ENCODE results near the gene TSPEAR. TPM values are rescaled to one million over a fixed set of nuclear protein-coding genes. Genes with fewer than 3 reads are reported as not detected.

The TSPEAR gene
- total and polyA plus RNA-seq, 2 of the 13 experiments (the other 11 are each of a cell fraction or from before 2014, with no cell fraction given) = 0.07 to 0.32 TPM

DNA sequence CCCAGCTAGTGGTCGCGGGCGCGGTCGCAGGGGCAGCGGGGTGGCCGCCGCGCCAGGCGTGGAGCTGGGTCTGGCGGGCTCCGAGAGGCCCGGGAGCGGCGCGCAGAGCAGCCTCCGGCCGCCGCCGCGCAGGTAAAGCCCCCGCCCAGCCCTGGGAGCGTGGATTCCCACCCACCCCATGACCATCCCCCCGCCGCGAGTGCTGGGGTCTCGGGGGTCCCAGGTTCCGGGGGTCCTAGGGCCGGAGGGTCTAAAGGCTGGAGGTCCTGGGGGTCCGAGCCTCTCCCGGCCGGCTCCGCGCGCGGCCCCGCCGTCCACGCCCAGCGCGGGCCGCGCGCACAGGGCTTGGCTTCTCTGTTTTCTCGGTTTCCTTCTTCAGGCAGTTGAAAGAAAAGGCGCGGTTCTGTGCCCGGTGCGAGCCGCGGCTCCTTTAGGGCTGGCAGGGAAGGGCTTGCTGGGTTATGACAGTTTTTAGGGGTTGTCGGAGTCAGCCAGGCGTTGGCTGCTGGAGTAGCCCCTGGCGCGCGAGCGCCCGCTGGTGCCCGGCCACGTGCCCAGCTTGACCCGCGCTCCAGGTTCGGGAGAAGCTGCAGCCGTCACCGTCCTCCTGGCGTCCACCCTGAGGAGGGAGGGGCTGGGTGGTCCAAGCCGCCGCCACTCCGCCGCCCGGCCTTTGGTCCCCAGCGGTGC, 255.7 kb downstream of the TSPEAR start (continued):
- TF ChIP-seq, protein P1, sequence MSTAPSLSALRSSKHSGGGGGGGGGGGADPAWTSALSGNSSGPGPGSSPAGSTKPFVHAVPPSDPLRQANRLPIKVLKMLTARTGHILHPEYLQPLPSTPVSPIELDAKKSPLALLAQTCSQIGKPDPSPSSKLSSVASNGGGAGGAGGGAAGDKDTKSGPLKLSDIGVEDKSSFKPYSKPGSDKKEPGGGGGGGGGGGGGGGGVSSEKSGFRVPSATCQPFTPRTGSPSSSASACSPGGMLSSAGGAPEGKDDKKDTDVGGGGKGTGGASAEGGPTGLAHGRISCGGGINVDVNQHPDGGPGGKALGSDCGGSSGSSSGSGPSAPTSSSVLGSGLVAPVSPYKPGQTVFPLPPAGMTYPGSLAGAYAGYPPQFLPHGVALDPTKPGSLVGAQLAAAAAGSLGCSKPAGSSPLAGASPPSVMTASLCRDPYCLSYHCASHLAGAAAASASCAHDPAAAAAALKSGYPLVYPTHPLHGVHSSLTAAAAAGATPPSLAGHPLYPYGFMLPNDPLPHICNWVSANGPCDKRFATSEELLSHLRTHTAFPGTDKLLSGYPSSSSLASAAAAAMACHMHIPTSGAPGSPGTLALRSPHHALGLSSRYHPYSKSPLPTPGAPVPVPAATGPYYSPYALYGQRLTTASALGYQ (CRISPR knock-in tag; IDR thresholded peaks at IDR 0.05) = no peak
- TF ChIP-seq, protein P2, sequence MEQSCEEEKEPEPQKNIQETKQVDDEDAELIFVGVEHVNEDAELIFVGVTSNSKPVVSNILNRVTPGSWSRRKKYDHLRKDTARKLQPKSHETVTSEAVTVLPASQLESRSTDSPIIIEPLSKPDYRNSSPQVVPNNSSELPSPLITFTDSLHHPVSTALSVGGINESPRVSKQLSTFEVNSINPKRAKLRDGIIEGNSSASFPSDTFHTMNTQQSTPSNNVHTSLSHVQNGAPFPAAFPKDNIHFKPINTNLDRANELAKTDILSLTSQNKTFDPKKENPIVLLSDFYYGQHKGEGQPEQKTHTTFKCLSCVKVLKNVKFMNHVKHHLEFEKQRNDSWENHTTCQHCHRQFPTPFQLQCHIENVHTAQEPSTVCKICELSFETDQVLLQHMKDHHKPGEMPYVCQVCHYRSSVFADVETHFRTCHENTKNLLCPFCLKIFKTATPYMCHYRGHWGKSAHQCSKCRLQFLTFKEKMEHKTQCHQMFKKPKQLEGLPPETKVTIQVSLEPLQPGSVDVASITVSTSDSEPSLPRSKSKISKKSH (CRISPR knock-in tag; IDR thresholded peaks at IDR 0.05; ENCODE audit: borderline replicate concordance) = no peak
- TF ChIP-seq, protein P3, sequence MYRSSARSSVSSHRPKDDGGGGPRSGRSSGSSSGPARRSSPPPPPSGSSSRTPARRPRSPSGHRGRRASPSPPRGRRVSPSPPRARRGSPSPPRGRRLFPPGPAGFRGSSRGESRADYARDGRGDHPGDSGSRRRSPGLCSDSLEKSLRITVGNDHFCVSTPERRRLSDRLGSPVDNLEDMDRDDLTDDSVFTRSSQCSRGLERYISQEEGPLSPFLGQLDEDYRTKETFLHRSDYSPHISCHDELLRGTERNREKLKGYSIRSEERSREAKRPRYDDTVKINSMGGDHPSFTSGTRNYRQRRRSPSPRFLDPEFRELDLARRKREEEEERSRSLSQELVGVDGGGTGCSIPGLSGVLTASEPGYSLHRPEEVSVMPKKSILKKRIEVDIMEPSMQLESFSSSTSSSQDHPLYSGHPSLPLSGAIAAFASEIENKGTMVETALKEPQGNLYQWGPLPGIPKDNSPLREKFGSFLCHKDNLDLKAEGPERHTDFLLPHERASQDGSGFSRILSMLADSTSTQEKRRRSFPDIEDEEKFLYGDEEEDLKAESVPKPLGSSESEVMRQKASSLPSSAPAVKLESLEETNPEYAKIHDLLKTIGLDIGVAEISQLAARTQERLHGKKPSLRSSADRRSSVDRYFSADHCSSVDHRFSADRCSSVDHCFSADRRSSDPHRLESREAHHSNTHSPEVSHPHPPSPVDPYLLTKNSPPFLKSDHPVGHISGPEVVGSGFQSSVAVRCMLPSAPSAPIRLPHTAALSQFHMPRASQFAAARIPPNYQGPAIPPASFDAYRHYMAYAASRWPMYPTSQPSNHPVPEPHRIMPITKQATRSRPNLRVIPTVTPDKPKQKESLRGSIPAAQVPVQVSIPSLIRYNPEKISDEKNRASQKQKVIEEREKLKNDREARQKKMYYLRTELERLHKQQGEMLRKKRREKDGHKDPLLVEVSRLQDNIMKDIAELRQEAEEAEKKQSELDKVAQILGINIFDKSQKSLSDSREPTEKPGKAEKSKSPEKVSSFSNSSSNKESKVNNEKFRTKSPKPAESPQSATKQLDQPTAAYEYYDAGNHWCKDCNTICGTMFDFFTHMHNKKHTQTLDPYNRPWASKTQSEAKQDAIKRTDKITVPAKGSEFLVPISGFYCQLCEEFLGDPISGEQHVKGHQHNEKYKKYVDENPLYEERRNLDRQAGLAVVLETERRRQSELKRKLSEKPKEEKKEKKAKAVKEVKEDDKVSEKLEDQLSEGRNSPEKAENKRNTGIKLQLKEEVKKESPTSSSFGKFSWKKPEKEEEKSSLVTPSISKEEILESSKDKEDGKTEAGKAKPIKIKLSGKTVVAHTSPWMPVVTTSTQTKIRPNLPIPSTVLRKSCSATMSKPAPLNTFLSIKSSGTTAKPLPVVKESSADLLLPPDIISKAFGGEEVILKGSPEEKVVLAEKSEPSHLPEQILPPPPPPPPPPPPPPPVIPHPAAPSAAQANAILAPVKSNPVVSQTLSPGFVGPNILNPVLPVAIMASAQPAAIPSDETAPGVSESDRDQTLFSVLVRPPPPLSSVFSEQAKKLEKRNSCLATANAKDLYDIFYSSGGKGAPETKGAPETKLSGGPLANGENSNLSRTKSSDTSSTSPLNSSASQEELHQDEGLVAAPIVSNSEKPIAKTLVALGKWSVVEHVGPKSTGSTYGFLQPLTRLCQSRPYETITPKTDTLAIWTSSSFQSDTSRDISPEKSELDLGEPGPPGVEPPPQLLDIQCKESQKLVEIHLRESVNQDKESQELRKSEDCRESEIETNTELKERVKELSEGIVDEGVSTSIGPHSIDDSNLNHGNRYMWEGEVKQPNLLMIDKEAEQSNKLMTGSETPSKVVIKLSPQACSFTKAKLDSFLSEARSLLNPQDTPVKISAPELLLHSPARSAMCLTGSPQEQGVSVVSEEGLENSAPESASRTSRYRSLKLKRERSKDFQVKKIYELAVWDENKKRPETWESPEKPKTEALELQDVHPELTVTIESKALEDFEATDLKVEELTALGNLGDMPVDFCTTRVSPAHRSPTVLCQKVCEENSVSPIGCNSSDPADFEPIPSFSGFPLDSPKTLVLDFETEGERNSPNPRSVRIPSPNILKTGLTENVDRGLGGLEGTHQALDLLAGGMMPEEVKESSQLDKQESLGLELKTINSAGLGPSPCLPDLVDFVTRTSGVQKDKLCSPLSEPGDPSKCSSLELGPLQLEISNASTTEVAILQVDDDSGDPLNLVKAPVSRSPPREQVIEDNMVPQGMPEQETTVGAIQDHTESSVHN (CRISPR knock-in tag; IDR thresholded peaks at IDR 0.05) = no peak
- no peak for TF ChIP-seq ZNF549 (CRISPR knock-in tag; IDR thresholded peaks at IDR 0.05)
- TF ChIP-seq NFIB (CRISPR knock-in tag; IDR thresholded peaks at IDR 0.05; ENCODE audit: borderline replicate concordance) = no peak
- TF ChIP-seq ZMYM3 (CRISPR knock-in tag; IDR thresholded peaks at IDR 0.05) = no peak
- TF ChIP-seq STAG1 (CRISPR knock-in tag; IDR thresholded peaks at IDR 0.05) = peak; percentile 44
- no peak; the same call in 1 of the 2 replicates for TF ChIP-seq HNRNPL (IDR thresholded peaks at IDR 0.05; ENCODE audit: low read depth, low read length)
- TF ChIP-seq KAT8 (CRISPR knock-in tag; IDR thresholded peaks at IDR 0.05) = 0 out of 2 replicates have a peak, but pooled peaks have one; percentile 16
- TF ChIP-seq, protein P4, sequence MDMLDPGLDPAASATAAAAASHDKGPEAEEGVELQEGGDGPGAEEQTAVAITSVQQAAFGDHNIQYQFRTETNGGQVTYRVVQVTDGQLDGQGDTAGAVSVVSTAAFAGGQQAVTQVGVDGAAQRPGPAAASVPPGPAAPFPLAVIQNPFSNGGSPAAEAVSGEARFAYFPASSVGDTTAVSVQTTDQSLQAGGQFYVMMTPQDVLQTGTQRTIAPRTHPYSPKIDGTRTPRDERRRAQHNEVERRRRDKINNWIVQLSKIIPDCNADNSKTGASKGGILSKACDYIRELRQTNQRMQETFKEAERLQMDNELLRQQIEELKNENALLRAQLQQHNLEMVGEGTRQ (IDR thresholded peaks at IDR 0.05; ENCODE audit: low read depth, low read length) = 0 out of 2 replicates have a peak, but pooled peaks have one; percentile 30
- TF ChIP-seq, protein P4 (CRISPR knock-in tag; IDR thresholded peaks at IDR 0.05; ENCODE audit: borderline replicate concordance) = no peak
- TF ChIP-seq NFIC (IDR thresholded peaks at IDR 0.05; ENCODE audit: low read length) = no peak
- no peak for TF ChIP-seq MBD4 (IDR thresholded peaks at IDR 0.05; ENCODE audit: borderline replicate concordance, low read length)
- no peak for TF ChIP-seq SNRNP70 (IDR thresholded peaks at IDR 0.05; ENCODE audit: low read depth, low read length)
- 0 out of 2 replicates have a peak, but pooled peaks have one; percentile 35 for TF ChIP-seq HES4 (CRISPR knock-in tag; IDR thresholded peaks at IDR 0.05; ENCODE audit: borderline replicate concordance)
